C4-2B (cell line): ENCODE data around the gene TEKTIP1.

Experiments
- CTCF ChIP-seq: fragments of 450-650 bp; conservative IDR thresholded peaks from 2 replicates; pipeline ENCODE4 v1.5.1; 2017; ENCODE audit warnings: mild to moderate bottlenecking
- ZFX ChIP-seq: fragments of 450-650 bp; IDR thresholded peaks from 2 replicates; pipeline ENCODE4 v1.6.1; 2017

GRCh38 chr19:3526507-3527237, 12.3 kb upstream of the TEKTIP1 start:
- TF ChIP-seq CTCF (no peak), ZFX (no peak)
